Measurements from ENCODE around the gene CHMP4A.
A peak's percentile ranks its signal among the peaks of the same experiment; 100 is the strongest.

CHMP4A gene

DNA sequence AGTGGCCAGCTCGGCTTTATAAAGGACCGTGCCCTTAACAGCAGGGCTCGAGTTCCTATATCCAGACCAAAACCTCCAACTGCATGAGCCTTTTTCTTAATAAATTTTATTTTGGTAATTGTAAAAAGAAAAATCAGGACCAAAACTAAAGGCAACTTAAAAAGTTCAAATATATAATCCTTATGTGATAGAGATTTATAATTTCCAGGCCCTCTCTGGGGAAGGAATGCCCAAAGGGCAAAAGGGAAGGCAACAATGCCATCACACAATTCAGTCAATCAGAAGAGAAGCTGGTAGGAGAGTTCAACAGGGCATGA is 24.3 kb downstream of the CHMP4A start:
- no CpG with 5 or more reads among the region's 3 CpGs for WGBS (ENCODE audit: insufficient coverage)
- CTCF ChIA-PET, result interaction anchor here (0.8 to 4.4 kb wide), 11 partner anchors 10 to 247 kb away, joined by 3 to 19 read pairs (median 5); partner anchors contain the start of genes CHMP4A, CIDEB, IRF9 and REC8
- peaks cover 12 to 64% (median 33%) of the 10 kb centered on the region in 4 experiments for H3K36me3 ChIP-seq (ENCODE audit: control insufficient read depth in 4 of 4, insufficient read depth in 4 of 4, low read length in 3 of 4)

DNA sequence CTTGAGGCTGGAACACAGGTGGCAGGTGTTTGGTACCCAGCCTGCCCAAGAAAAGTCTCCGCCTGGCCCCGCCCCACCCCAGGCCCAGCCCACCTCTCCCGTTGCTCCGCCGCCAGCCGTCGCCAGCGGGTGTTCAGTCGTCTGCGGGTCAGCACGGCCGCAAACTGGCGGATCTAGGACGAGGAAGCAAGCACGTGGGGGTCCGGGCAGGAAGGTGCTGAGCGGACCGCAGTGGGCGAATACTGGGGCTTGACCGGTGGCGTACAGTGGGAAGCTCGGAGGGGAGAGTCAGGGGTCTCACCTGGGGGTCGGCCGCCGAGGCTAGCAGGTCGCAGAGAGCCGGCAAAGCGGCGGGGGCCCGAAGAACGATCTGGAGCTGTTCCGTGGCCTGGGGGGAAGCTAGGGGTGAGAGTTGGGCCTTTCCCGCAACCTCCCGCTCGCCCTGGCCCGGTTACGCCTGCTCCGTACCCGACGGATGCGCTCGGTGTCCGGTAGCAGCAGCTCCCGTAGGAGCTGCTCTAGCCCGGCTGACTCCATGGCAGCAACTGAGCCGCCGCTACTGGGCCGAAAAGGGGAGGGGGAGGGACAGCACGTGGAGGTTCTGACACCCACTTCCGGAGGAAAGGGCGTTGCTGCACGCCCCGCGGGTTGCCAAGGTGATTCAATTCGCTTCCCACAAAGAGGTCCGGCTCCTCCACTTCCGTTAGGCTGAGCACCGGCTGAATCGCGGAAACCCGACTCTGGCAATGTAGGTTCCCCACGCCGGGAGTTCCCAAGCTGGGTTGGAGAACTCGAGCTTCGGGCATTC is 24.8 kb downstream of the CHMP4A start, which contains the start of gene IPO4:
TSS of gene IPO4 (minus strand) at position 566 of the 808 bp plus-strand sequence. CDS start at position 537, 29 bp downstream.
- H3K36me3 ChIP-seq (ENCODE audit: control insufficient read depth in 4 of 4, insufficient read depth in 4 of 4, low read length in 3 of 4), result peaks cover 13 to 70% (median 38%) of the 10 kb centered on the region in 4 experiments
- H3K27ac ChIP-seq (ENCODE audit: insufficient read depth in 1 of 2, low read depth in 1 of 2, low read length in 2 of 2, poor library complexity in 1 of 2, severe bottlenecking in 2 of 2), result peak within 1 kb of the TSS; percentile 46 to 77
- POLR2A ChIA-PET, result interaction anchor here (0.6 to 1.0 kb wide), 4 partner anchors 26 to 248 kb away, joined by 3 to 4 read pairs (median 3); partner anchors contain the start of genes DCAF11, NRL and PSME2
- H3K9me3 ChIP-seq (ENCODE audit: control extremely low read depth in 1 of 5, control insufficient read depth in 4 of 5, insufficient read depth in 2 of 5, low read depth in 1 of 5, low read length in 4 of 5), result no peaks in the 10 kb centered on the region
- peak within 1 kb of the TSS; percentile 65 to 90 (median 79) for H3K4me3 ChIP-seq (ENCODE audit: control insufficient read depth in 1 of 7, extremely low read depth in 1 of 7, insufficient read depth in 4 of 7, low read depth in 2 of 7, low read length in 6 of 7)
- under 1% methylated on average over 57 of the region's 65 CpGs for WGBS (ENCODE audit: insufficient coverage)
- no peaks in the 10 kb centered on the region for H3K27me3 ChIP-seq (replicated peaks in 2 of 5; ENCODE audit: control insufficient read depth in 4 of 5, insufficient read depth in 5 of 5, low read length in 4 of 5)
- CTCF ChIA-PET, result interaction anchor here (0.8 to 4.4 kb wide), 12 partner anchors 9 to 248 kb away, joined by 3 to 19 read pairs (median 4); partner anchors contain the start of genes CHMP4A, CIDEB, EMC9 and IRF9
- peak; percentile 98 for DNase-seq
- peaks cover 0 to 25% (median 20%) of the 10 kb centered on the region in 4 experiments for H3K4me1 ChIP-seq (ENCODE audit: control extremely low read depth in 1 of 4, control insufficient read depth in 4 of 4, insufficient read depth in 4 of 4, low read length in 3 of 4)

More for the DNA sequence above, 24.3 kb downstream of the CHMP4A start:
- H3K9me3 ChIP-seq (ENCODE audit: control extremely low read depth in 1 of 5, control insufficient read depth in 4 of 5, insufficient read depth in 2 of 5, low read depth in 1 of 5, low read length in 4 of 5), result no peaks in the 10 kb centered on the region
- H3K4me3 ChIP-seq (ENCODE audit: control insufficient read depth in 1 of 7, extremely low read depth in 1 of 7, insufficient read depth in 4 of 7, low read depth in 2 of 7, low read length in 6 of 7), result peak overlapping the region; percentile 65 to 90 (median 79)
- peaks cover 0 to 27% (median 20%) of the 10 kb centered on the region in 4 experiments for H3K4me1 ChIP-seq (ENCODE audit: control extremely low read depth in 1 of 4, control insufficient read depth in 4 of 4, insufficient read depth in 4 of 4, low read length in 3 of 4)
- no peaks in the 10 kb centered on the region for H3K27me3 ChIP-seq (replicated peaks in 2 of 5; ENCODE audit: control insufficient read depth in 4 of 5, insufficient read depth in 5 of 5, low read length in 4 of 5)
- no peak for DNase-seq
- H3K27ac ChIP-seq (ENCODE audit: insufficient read depth in 1 of 2, low read depth in 1 of 2, low read length in 2 of 2, poor library complexity in 1 of 2, severe bottlenecking in 2 of 2), result peak overlapping the region; percentile 46 to 77
- POLR2A ChIA-PET, result interaction anchor here (0.6 to 1.0 kb wide), 3 partner anchors 26 to 75 kb away, joined by 3 to 4 read pairs (median 3); partner anchors contain the start of genes DCAF11, NRL and PSME2

DNA sequence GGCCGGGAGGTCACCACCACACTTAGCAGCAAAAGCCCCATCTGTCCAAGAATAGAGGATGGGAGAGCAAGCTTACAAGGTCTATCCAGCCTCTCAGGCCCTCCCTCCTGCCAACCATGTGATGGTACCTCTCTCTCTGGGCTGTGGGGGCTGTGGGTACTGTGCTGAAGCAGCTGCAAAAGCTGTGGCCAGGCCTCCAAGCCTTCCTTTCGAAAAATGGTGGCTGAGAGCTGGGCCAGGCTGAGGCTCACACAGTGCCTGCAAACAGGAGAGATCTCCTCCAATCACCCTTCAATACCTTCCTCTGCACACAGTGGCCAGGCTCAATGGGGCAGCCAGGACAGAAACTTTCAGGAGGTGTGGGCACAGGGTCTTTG is 25.8 kb downstream of the CHMP4A start:
- Histone ChIP-seq H3K36me3 (ENCODE audit: control insufficient read depth in 4 of 4, insufficient read depth in 4 of 4, low read length in 3 of 4) (peaks cover 13 to 72% (median 40%) of the 10 kb centered on the region in 4 experiments), H3K27ac (ENCODE audit: insufficient read depth in 1 of 2, low read depth in 1 of 2, low read length in 2 of 2, poor library complexity in 1 of 2, severe bottlenecking in 2 of 2) (peak overlapping the region in 1 of 2 experiments; percentile 77), H3K9me3 (ENCODE audit: control extremely low read depth in 1 of 5, control insufficient read depth in 4 of 5, insufficient read depth in 2 of 5, low read depth in 1 of 5, low read length in 4 of 5) (no peaks in the 10 kb centered on the region), H3K27me3 (replicated peaks in 2 of 5; ENCODE audit: control insufficient read depth in 4 of 5, insufficient read depth in 5 of 5, low read length in 4 of 5) (no peaks in the 10 kb centered on the region), H3K4me3 (ENCODE audit: control insufficient read depth in 1 of 7, extremely low read depth in 1 of 7, insufficient read depth in 4 of 7, low read depth in 2 of 7, low read length in 6 of 7) (peak overlapping the region in 5 of 7 experiments; percentile 68 to 90 (median 81)), H3K4me1 (ENCODE audit: control extremely low read depth in 1 of 4, control insufficient read depth in 4 of 4, insufficient read depth in 4 of 4, low read length in 3 of 4) (peaks cover 0 to 25% (median 20%) of the 10 kb centered on the region in 4 experiments)
- CTCF ChIA-PET, result interaction anchor here (0.9 to 4.4 kb wide), 5 partner anchors 14 to 55 kb away, joined by 4 to 19 read pairs (median 6); partner anchors contain the start of genes CHMP4A, IRF9, REC8 and TINF2
- POLR2A ChIA-PET, result no interaction called here
- WGBS (ENCODE audit: insufficient coverage), result 100% methylated on average over 1 of the region's 2 CpGs
- no peak for DNase-seq

DNA sequence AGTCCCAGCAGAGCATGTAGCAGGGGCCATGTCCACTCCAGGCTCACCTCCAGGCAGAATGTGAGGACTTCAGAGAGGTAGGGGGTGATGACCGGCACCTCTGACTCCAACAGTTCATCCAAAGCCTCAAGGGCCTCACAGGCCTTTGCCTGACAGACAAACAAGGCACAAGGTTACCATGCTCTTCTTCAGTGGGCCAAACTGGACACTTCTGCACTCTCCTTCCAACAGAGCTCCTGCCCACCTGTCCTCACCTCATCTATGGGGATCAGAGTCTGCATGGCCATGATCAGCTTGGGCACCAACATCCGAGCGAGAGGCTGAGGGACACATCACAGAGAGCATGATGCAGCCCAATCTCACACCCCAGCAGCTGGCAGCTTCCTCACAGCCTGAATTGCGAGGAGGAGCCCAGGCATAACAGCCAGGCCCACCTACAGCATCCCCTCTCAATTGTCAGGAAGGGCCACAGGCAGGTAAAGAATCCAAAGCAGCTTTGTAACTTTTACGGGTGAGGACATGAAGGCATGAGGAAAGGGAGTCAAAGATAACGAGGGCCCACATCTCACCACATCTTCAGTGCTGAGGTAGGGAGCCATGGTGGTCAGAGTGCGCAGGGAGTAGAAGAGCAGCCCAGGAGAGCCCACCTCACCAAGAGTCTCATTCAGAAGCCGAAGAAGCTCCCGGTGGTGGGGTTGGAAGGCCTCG is 26.3 kb downstream of the CHMP4A start:
- Histone ChIP-seq H3K9me3 (ENCODE audit: control extremely low read depth in 1 of 5, control insufficient read depth in 4 of 5, insufficient read depth in 2 of 5, low read depth in 1 of 5, low read length in 4 of 5) (no peaks in the 10 kb centered on the region), H3K4me1 (ENCODE audit: control extremely low read depth in 1 of 4, control insufficient read depth in 4 of 4, insufficient read depth in 4 of 4, low read length in 3 of 4) (peaks cover 0 to 25% (median 20%) of the 10 kb centered on the region in 4 experiments), H3K27ac (ENCODE audit: insufficient read depth in 1 of 2, low read depth in 1 of 2, low read length in 2 of 2, poor library complexity in 1 of 2, severe bottlenecking in 2 of 2) (no peak overlapping the region), H3K36me3 (ENCODE audit: control insufficient read depth in 4 of 4, insufficient read depth in 4 of 4, low read length in 3 of 4) (peaks cover 13 to 72% (median 42%) of the 10 kb centered on the region in 4 experiments), H3K4me3 (ENCODE audit: control insufficient read depth in 1 of 7, extremely low read depth in 1 of 7, insufficient read depth in 4 of 7, low read depth in 2 of 7, low read length in 6 of 7) (peak overlapping the region in 3 of 7 experiments; percentile 79 to 90 (median 81)), H3K27me3 (replicated peaks in 2 of 5; ENCODE audit: control insufficient read depth in 4 of 5, insufficient read depth in 5 of 5, low read length in 4 of 5) (no peaks in the 10 kb centered on the region)
- ChIA-PET CTCF (interaction anchor here (0.9 to 4.4 kb wide), 6 partner anchors 13 to 55 kb away, joined by 4 to 19 read pairs (median 5); partner anchors contain the start of genes CHMP4A, IRF9, REC8 and TINF2), POLR2A (no interaction called here)
- WGBS (ENCODE audit: insufficient coverage), result 98% methylated on average over 9 of the region's 10 CpGs
- DNase-seq, result no peak

DNA sequence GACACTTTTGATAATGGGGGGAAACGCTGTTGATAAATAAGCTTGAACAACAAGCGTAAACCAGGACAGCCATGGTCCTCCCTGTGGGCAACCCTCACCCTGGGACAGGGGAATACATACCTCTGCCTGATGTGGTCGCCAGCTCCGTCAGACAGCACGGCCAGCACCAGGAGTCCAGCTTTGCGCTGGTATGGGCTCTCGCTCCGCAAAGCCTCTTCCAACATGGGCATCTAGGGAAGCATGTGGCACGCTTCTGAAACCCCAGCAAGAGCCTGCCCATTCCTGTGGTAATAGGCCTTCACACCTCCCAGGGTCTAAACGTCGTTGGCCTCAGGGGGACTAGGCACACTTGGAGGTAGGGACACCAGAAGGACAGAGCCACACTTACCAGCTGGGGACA is 27.5 kb downstream of the CHMP4A start:
- Histone ChIP-seq H3K9me3 (ENCODE audit: control extremely low read depth in 1 of 5, control insufficient read depth in 4 of 5, insufficient read depth in 2 of 5, low read depth in 1 of 5, low read length in 4 of 5) (no peaks in the 10 kb centered on the region), H3K4me1 (ENCODE audit: control extremely low read depth in 1 of 4, control insufficient read depth in 4 of 4, insufficient read depth in 4 of 4, low read length in 3 of 4) (peaks cover 0 to 25% (median 20%) of the 10 kb centered on the region in 4 experiments), H3K27me3 (replicated peaks in 2 of 5; ENCODE audit: control insufficient read depth in 4 of 5, insufficient read depth in 5 of 5, low read length in 4 of 5) (no peaks in the 10 kb centered on the region), H3K27ac (ENCODE audit: insufficient read depth in 1 of 2, low read depth in 1 of 2, low read length in 2 of 2, poor library complexity in 1 of 2, severe bottlenecking in 2 of 2) (no peak overlapping the region), H3K4me3 (ENCODE audit: control insufficient read depth in 1 of 7, extremely low read depth in 1 of 7, insufficient read depth in 4 of 7, low read depth in 2 of 7, low read length in 6 of 7) (no peak overlapping the region), H3K36me3 (ENCODE audit: control insufficient read depth in 4 of 4, insufficient read depth in 4 of 4, low read length in 3 of 4) (peaks cover 15 to 77% (median 47%) of the 10 kb centered on the region in 4 experiments)
- no peak for DNase-seq
- WGBS (ENCODE audit: insufficient coverage), result 96% methylated on average over 11 of the region's 11 CpGs
- CTCF ChIA-PET, result interaction anchor here (0.9 to 4.4 kb wide), 6 partner anchors 9 to 59 kb away, joined by 4 to 19 read pairs (median 5); partner anchors contain the start of genes MDP1, REC8, TINF2 and TM9SF1
- POLR2A ChIA-PET, result no interaction called here

DNA sequence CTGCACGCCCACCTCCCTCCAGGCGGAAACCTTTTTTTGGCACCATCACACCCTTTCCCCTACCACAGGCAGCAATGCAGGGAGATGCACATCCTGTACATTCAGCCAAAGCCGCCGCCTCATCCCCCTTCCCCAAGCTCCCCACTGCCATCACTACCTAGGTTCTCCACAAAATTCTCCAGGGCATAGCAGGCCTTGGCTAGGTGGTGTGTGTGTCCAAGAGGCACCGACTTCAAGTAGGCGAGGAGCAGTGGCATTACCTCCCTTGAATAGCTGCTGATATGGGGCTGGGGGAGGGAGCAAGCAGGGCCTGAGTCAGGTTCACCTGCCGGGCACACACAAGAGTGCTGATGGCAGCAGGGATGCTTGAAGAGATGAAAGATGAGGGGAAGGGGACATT is 28.3 kb downstream of the CHMP4A start:
- H3K4me3 ChIP-seq (ENCODE audit: control insufficient read depth in 1 of 7, extremely low read depth in 1 of 7, insufficient read depth in 4 of 7, low read depth in 2 of 7, low read length in 6 of 7), result no peak overlapping the region
- ChIA-PET CTCF (interaction anchor here (0.9 to 4.4 kb wide), 4 partner anchors 10 to 59 kb away, joined by 4 to 19 read pairs (median 10); partner anchors contain the start of genes REC8, TINF2 and TM9SF1), POLR2A (no interaction called here)
- H3K9me3 ChIP-seq (ENCODE audit: control extremely low read depth in 1 of 5, control insufficient read depth in 4 of 5, insufficient read depth in 2 of 5, low read depth in 1 of 5, low read length in 4 of 5), result no peaks in the 10 kb centered on the region
- peaks cover 11 to 79% (median 50%) of the 10 kb centered on the region in 4 experiments for H3K36me3 ChIP-seq (ENCODE audit: control insufficient read depth in 4 of 4, insufficient read depth in 4 of 4, low read length in 3 of 4)
- H3K27me3 ChIP-seq (replicated peaks in 2 of 5; ENCODE audit: control insufficient read depth in 4 of 5, insufficient read depth in 5 of 5, low read length in 4 of 5), result no peaks in the 10 kb centered on the region
- no peak overlapping the region for H3K27ac ChIP-seq (ENCODE audit: insufficient read depth in 1 of 2, low read depth in 1 of 2, low read length in 2 of 2, poor library complexity in 1 of 2, severe bottlenecking in 2 of 2)
- peaks cover 0 to 25% (median 20%) of the 10 kb centered on the region in 4 experiments for H3K4me1 ChIP-seq (ENCODE audit: control extremely low read depth in 1 of 4, control insufficient read depth in 4 of 4, insufficient read depth in 4 of 4, low read length in 3 of 4)
- no peak for DNase-seq
- WGBS (ENCODE audit: insufficient coverage), result 100% methylated on average over 2 of the region's 7 CpGs

Measured in common myeloid progenitor, CD34-positive (primary cell).